HG03159 (cell line): ENCODE results near the gene DLGAP1.
A peak's percentile ranks its signal among the peaks of the same experiment; 100 is the strongest.

ENCODE experiments used
- ATAC-seq: cut with Tn5 transposase; IDR thresholded peaks from one replicate; pipeline ENCODE4 v1.9.1; 2021; ENCODE audit warnings: mild to moderate bottlenecking, moderate library complexity; ENCODE audit not compliant: unreplicated experiment

The DLGAP1 gene

GRCh38 chr18:4016391-4017049 lies 438.6 kb downstream of the DLGAP1 start:
- no peak for ATAC-seq

- no peak for ATAC-seq
Observed at GRCh38 chr18:4007846-4008245, 447.3 kb downstream of the DLGAP1 start.

GRCh38 chr18:4004183-4004829 lies 450.8 kb downstream of the DLGAP1 start:
- ATAC-seq = no peak

- no peak for ATAC-seq
Observed at GRCh38 chr18:3998698-3999333, 456.3 kb downstream of the DLGAP1 start.

GRCh38 chr18:3995476-3996102 lies 459.5 kb downstream of the DLGAP1 start:
- peak; percentile 91 for ATAC-seq

- no peak for ATAC-seq
Observed at GRCh38 chr18:3993941-3994687, 461.0 kb downstream of the DLGAP1 start.

- ATAC-seq = no peak
Observed at GRCh38 chr18:3985664-3986063, 469.4 kb downstream of the DLGAP1 start.

GRCh38 chr18:3985020-3985419 lies 470.1 kb downstream of the DLGAP1 start:
- ATAC-seq = no peak

- no peak for ATAC-seq
Observed at GRCh38 chr18:3984163-3984757, 470.8 kb downstream of the DLGAP1 start.

- no peak for ATAC-seq
Observed at GRCh38 chr18:3983351-3983969, 471.6 kb downstream of the DLGAP1 start.

GRCh38 chr18:3982541-3982940 lies 472.6 kb downstream of the DLGAP1 start:
- no peak for ATAC-seq

GRCh38 chr18:3979024-3979423 lies 476.1 kb downstream of the DLGAP1 start:
- no peak for ATAC-seq

GRCh38 chr18:3973191-3973850 lies 481.8 kb downstream of the DLGAP1 start:
- no peak for ATAC-seq

- no peak for ATAC-seq
Observed at GRCh38 chr18:3972291-3972930, 482.7 kb downstream of the DLGAP1 start.

GRCh38 chr18:3970929-3971328 lies 484.2 kb downstream of the DLGAP1 start:
- ATAC-seq = no peak

GRCh38 chr18:3967359-3968180 lies 487.5 kb downstream of the DLGAP1 start:
- ATAC-seq = no peak

- ATAC-seq = no peak
Observed at GRCh38 chr18:3966642-3967358, 488.3 kb downstream of the DLGAP1 start.

- no peak for ATAC-seq
Observed at GRCh38 chr18:3966246-3966641, 488.9 kb downstream of the DLGAP1 start.
